Natural killer cell (primary cell): ENCODE measurements around the gene ZNF488. TPM values are rescaled to one million over a fixed set of nuclear protein-coding genes. Genes with fewer than 3 reads are reported as not detected.

Experiments
- ATAC-seq, 3 donors: fragments of 150-1000 bp in 2 of 3; fragments of 200-7000 bp in 1 of 3; cut with Tn5 transposase; 1 replicate in 1 of 3; 2 replicates in 2 of 3; pipeline ENCODE4 v1.10.0; 2021; ENCODE audit warnings: mild to moderate bottlenecking in 2 of 3, moderate library complexity in 2 of 3
- DNase-seq, 2 donors: peaks; one replicate each; pipeline versions ENCODE4 v3.0.0 to v3.0.0-alpha.2; 2013 to 2021; ENCODE audit warnings: mixed read lengths in 1 of 2
- H3K27ac ChIP-seq: one replicate; pipeline ENCODE4 v1.5.1; 2013; ENCODE audit warnings: mild to moderate bottlenecking, low read length
- H3K27me3 ChIP-seq: one replicate; pipeline ENCODE4 v1.6.1; 2013; ENCODE audit warnings: low read length; ENCODE audit not compliant: control insufficient read depth, insufficient read depth
- H3K36me3 ChIP-seq: one replicate; pipeline ENCODE4 v1.6.1; 2013; ENCODE audit warnings: low read length; ENCODE audit not compliant: control insufficient read depth, insufficient read depth
- H3K4me1 ChIP-seq: one replicate; pipeline ENCODE4 v1.6.1; 2013; ENCODE audit warnings: low read length; ENCODE audit not compliant: control insufficient read depth, insufficient read depth
- H3K4me3 ChIP-seq: one replicate; pipeline ENCODE4 v1.5.1; 2013; ENCODE audit warnings: low read length
- H3K9me3 ChIP-seq: one replicate; pipeline ENCODE4 v1.6.1; 2013; ENCODE audit warnings: low read length; ENCODE audit not compliant: control insufficient read depth, insufficient read depth
- H3K27ac Mint-ChIP-seq, 2 donors: one replicate each; pipeline ENCODE4 v1.8.0; 2022; ENCODE audit warnings: mild to moderate bottlenecking in 2 of 2, mixed read lengths in 2 of 2, moderate library complexity in 1 of 2
- H3K27me3 Mint-ChIP-seq, 2 donors: one replicate each; pipeline ENCODE4 v1.8.0; 2022; ENCODE audit warnings: low read depth in 2 of 2, mixed read lengths in 2 of 2
- H3K36me3 Mint-ChIP-seq: one replicate; pipeline ENCODE4 v1.8.0; 2022; ENCODE audit warnings: mixed read lengths
- H3K4me1 Mint-ChIP-seq, 2 donors: one replicate each; pipeline ENCODE4 v1.8.0; 2022; ENCODE audit warnings: mixed read lengths in 2 of 2
- H3K4me3 Mint-ChIP-seq: one replicate; pipeline ENCODE4 v1.8.0; 2022; ENCODE audit warnings: mild to moderate bottlenecking, moderate library complexity, mixed read lengths
- H3K9me3 Mint-ChIP-seq, 2 donors: one replicate each; pipeline ENCODE4 v1.8.0; 2022; ENCODE audit warnings: mixed read lengths in 2 of 2
- CTCF ChIP-seq: fragments of 200-600 bp; IDR thresholded peaks from one replicate; pipeline ENCODE4 v1.8.0; 2022; ENCODE audit warnings: antibody characterized with exemption
- WGBS: methylation state at CpG from one replicate; pipeline ENCODE4 v1.1.7; 2013; ENCODE audit warnings: missing lambda C conversion rate; ENCODE audit not compliant: insufficient coverage; 5-methylcytosine and 5-hydroxymethylcytosine counted together
- intact Hi-C: fragments of 100-400 bp; cut with micrococcal nuclease; formaldehyde crosslinking; loops from one replicate; pipeline ENCODE4 v1.14.2; 2022
- total RNA-seq, 4 donors: library from RNA; stranded (reverse); fragments of 120-200 nt in 1 of 4; gene quantifications; one replicate each; pipeline versions ENCODE4 v1.2.3 to v1.2.4, GENCODE V29; 2013 to 2022

ZNF488 gene
- total RNA-seq, 3 donors from 2014 or later (not counting 1 experiment from before 2014, with no cell fraction given) = not detected

- H3K27me3 Mint-ChIP-seq = peaks cover 0 to 6% of the 10 kb centered on the region in 2 donors
- peaks cover 0 to 2% of the 10 kb centered on the region in 2 donors for H3K9me3 Mint-ChIP-seq
- Histone ChIP-seq H3K9me3 (no peaks in the 10 kb centered on the region), H3K4me3 (no peak overlapping the region), H3K4me1 (no peaks in the 10 kb centered on the region), H3K27me3 (no peaks in the 10 kb centered on the region), H3K36me3 (no peaks in the 10 kb centered on the region), H3K27ac (no peak overlapping the region)
- peaks cover 0 to 12% of the 10 kb centered on the region in 2 donors for H3K4me1 Mint-ChIP-seq
- DNase-seq = no peak
- intact Hi-C loops = no loop called here
- 92% methylated on average over 3 of the region's 3 CpGs for WGBS
- no peaks in the 10 kb centered on the region for H3K36me3 Mint-ChIP-seq
- TF ChIP-seq CTCF = no peak
- ATAC-seq = no peak
- H3K4me3 Mint-ChIP-seq = no peak overlapping the region
- no peak overlapping the region for H3K27ac Mint-ChIP-seq
Observed at GRCh38 chr10:47330366-47330765, 53.7 kb downstream of the ZNF488 start.

GRCh38 chr10:47329855-47330254, 54.2 kb downstream of the ZNF488 start:
- peaks cover 0 to 2% of the 10 kb centered on the region in 2 donors for H3K9me3 Mint-ChIP-seq
- peaks cover 0 to 4% of the 10 kb centered on the region in 2 donors for H3K27me3 Mint-ChIP-seq
- H3K27ac Mint-ChIP-seq = no peak overlapping the region
- DNase-seq (no peak), ATAC-seq (no peak)
- intact Hi-C loops = no loop called here
- H3K36me3 Mint-ChIP-seq = no peaks in the 10 kb centered on the region
- TF ChIP-seq CTCF = no peak
- WGBS = 89% methylated on average over 4 of the region's 4 CpGs
- H3K27ac ChIP-seq = no peak overlapping the region
- no peak overlapping the region for H3K4me3 ChIP-seq
- no peaks in the 10 kb centered on the region for H3K4me1 ChIP-seq
- no peaks in the 10 kb centered on the region for H3K36me3 ChIP-seq
- H3K4me1 Mint-ChIP-seq = peaks cover 0 to 12% of the 10 kb centered on the region in 2 donors
- H3K9me3 ChIP-seq = no peaks in the 10 kb centered on the region
- no peaks in the 10 kb centered on the region for H3K27me3 ChIP-seq
- H3K4me3 Mint-ChIP-seq = no peak overlapping the region

- no peaks in the 10 kb centered on the region for H3K9me3 ChIP-seq
- no peak overlapping the region for H3K4me3 Mint-ChIP-seq
- H3K36me3 ChIP-seq = no peaks in the 10 kb centered on the region
- DNase-seq (no peak), ATAC-seq (no peak)
- H3K27ac Mint-ChIP-seq = no peak overlapping the region
- no peak overlapping the region for H3K27ac ChIP-seq
- H3K27me3 Mint-ChIP-seq = no peaks in the 10 kb centered on the region
- no peaks in the 10 kb centered on the region for H3K27me3 ChIP-seq
- H3K9me3 Mint-ChIP-seq = peaks cover 0 to 2% of the 10 kb centered on the region in 2 donors
- H3K36me3 Mint-ChIP-seq = no peaks in the 10 kb centered on the region
- no peaks in the 10 kb centered on the region for H3K4me1 ChIP-seq
- H3K4me3 ChIP-seq = no peak overlapping the region
- H3K4me1 Mint-ChIP-seq = peaks cover 0 to 12% of the 10 kb centered on the region in 2 donors
- TF ChIP-seq CTCF = no peak
- 88% methylated on average over 11 of the region's 11 CpGs for WGBS
- intact Hi-C loops = no loop called here
Observed at GRCh38 chr10:47326927-47327330, 57.2 kb downstream of the ZNF488 start.

GRCh38 chr10:47326306-47326926, 57.7 kb downstream of the ZNF488 start:
- Histone ChIP-seq H3K9me3 (no peaks in the 10 kb centered on the region), H3K27ac (no peak overlapping the region), H3K4me3 (no peak overlapping the region), H3K36me3 (no peaks in the 10 kb centered on the region), H3K27me3 (no peaks in the 10 kb centered on the region), H3K4me1 (no peaks in the 10 kb centered on the region)
- H3K9me3 Mint-ChIP-seq = peaks cover 0 to 2% of the 10 kb centered on the region in 2 donors
- intact Hi-C loops = no loop called here
- no peak for ATAC-seq
- 84% methylated on average over 5 of the region's 5 CpGs for WGBS
- H3K4me1 Mint-ChIP-seq = peaks cover 0 to 12% of the 10 kb centered on the region in 2 donors
- TF ChIP-seq CTCF = no peak
- DNase-seq = no peak
- no peak overlapping the region for H3K27ac Mint-ChIP-seq
- H3K4me3 Mint-ChIP-seq = no peak overlapping the region
- H3K36me3 Mint-ChIP-seq = no peaks in the 10 kb centered on the region
- H3K27me3 Mint-ChIP-seq = no peaks in the 10 kb centered on the region
